CD14-positive monocyte (primary cell): ENCODE data around the gene GPS1. TPM values are rescaled to one million over a fixed set of nuclear protein-coding genes. Genes with fewer than 3 reads are reported as not detected.

Source experiments
- DNase-seq, 3 donors: peaks; one replicate each; pipeline ENCODE4 v3.0.0-alpha.2; 2011 to 2022
- H2AFZ ChIP-seq: 2 replicates; pipeline ENCODE4 v1.6.0; 2012; ENCODE audit warnings: mild to moderate bottlenecking, low read depth, low read length, inconsistent platforms; ENCODE audit not compliant: insufficient read depth, poor library complexity, severe bottlenecking
- H3K27ac ChIP-seq, 2 donors: 1 replicate in 1 of 2; 2 replicates in 1 of 2; pipeline ENCODE4 v1.5.1; 2012 to 2013; ENCODE audit warnings: low read length in 2 of 2, control low read depth in 1 of 2, inconsistent platforms in 1 of 2, low read depth in 1 of 2, mild to moderate bottlenecking in 1 of 2
- H3K27me3 ChIP-seq, 2 donors: one replicate each; pipeline versions ENCODE4 v1.6.0 to v1.6.1; 2011 to 2013; ENCODE audit warnings: low read length in 2 of 2; ENCODE audit not compliant: control insufficient read depth in 2 of 2, insufficient read depth in 2 of 2
- H3K36me3 ChIP-seq, 2 donors: replicated peaks in 1 of 2; 1 replicate in 1 of 2; 2 replicates in 1 of 2; pipeline versions ENCODE4 v1.5.1 to v1.6.1; 2012 to 2013; ENCODE audit warnings: low read length in 2 of 2, control low read depth in 1 of 2, inconsistent platforms in 1 of 2, mild to moderate bottlenecking in 1 of 2; ENCODE audit not compliant: insufficient read depth in 2 of 2, control insufficient read depth in 1 of 2
- H3K4me1 ChIP-seq, 2 donors: 1 replicate in 1 of 2; 2 replicates in 1 of 2; pipeline versions ENCODE4 v1.5.1 to v1.6.1; 2012 to 2013; ENCODE audit warnings: low read length in 2 of 2, control low read depth in 1 of 2, inconsistent platforms in 1 of 2, mild to moderate bottlenecking in 1 of 2, moderate library complexity in 1 of 2; ENCODE audit not compliant: insufficient read depth in 2 of 2, control insufficient read depth in 1 of 2
- H3K4me2 ChIP-seq: replicated peaks from 2 replicates; pipeline ENCODE3; 2012; ENCODE audit warnings: low read length, moderate library complexity, mild to moderate bottlenecking; ENCODE audit not compliant: poor library complexity, severe bottlenecking; ENCODE audit errors: extremely low read depth
- H3K4me3 ChIP-seq, 3 experiments: fragments of 200-600 bp in 1 of 3; sonication (generic) in 1 of 3; replicated peaks in 1 of 3; 1 replicate in 2 of 3; 2 replicates in 1 of 3; pipeline ENCODE4 v1.5.1; 2011 to 2013; ENCODE audit warnings: low read length in 3 of 3, mild to moderate bottlenecking in 3 of 3, control low read depth in 2 of 3, low read depth in 2 of 3, inconsistent platforms in 1 of 3, moderate library complexity in 1 of 3
- H3K79me2 ChIP-seq: 2 replicates; pipeline ENCODE4 v1.6.0; 2012; ENCODE audit warnings: mild to moderate bottlenecking, control low read depth, inconsistent platforms, low read length, moderate library complexity; ENCODE audit not compliant: insufficient read depth
- H3K9ac ChIP-seq: 2 replicates; pipeline ENCODE4 v1.6.0; 2017; ENCODE audit warnings: low read length, mild to moderate bottlenecking; ENCODE audit not compliant: insufficient read depth, poor library complexity, severe bottlenecking
- H3K9me3 ChIP-seq, 2 donors: replicated peaks in 1 of 2; 1 replicate in 1 of 2; 2 replicates in 1 of 2; pipeline versions ENCODE4 v1.5.1 to v1.6.1; 2012 to 2013; ENCODE audit warnings: low read length in 2 of 2, control low read depth in 1 of 2; ENCODE audit not compliant: control insufficient read depth in 1 of 2, insufficient read depth in 1 of 2
- H4K20me1 ChIP-seq: 2 replicates; pipeline ENCODE4 v1.6.0; 2012; ENCODE audit warnings: mild to moderate bottlenecking, low read length, control low read depth, moderate library complexity; ENCODE audit not compliant: insufficient read depth
- H3K27ac Mint-ChIP-seq, 7 donors: one replicate each; pipeline ENCODE4 v1.8.0; 2020; ENCODE audit warnings: mild to moderate bottlenecking in 7 of 7, mixed read lengths in 7 of 7, moderate library complexity in 6 of 7, inconsistent platforms in 2 of 7
- H3K27me3 Mint-ChIP-seq, 3 donors: one replicate each; pipeline ENCODE4 v1.8.0; 2021 to 2022; ENCODE audit warnings: low read depth in 3 of 3, mild to moderate bottlenecking in 3 of 3, mixed read lengths in 3 of 3, moderate library complexity in 3 of 3, inconsistent platforms in 1 of 3
- H3K36me3 Mint-ChIP-seq, 2 donors: one replicate each; pipeline ENCODE4 v1.8.0; 2020; ENCODE audit warnings: mixed read lengths in 2 of 2, inconsistent platforms in 1 of 2, mild to moderate bottlenecking in 1 of 2
- H3K4me1 Mint-ChIP-seq: one replicate; pipeline ENCODE4 v1.8.0; 2020; ENCODE audit warnings: mild to moderate bottlenecking, mixed read lengths
- H3K4me3 Mint-ChIP-seq, 2 donors: one replicate each; pipeline ENCODE4 v1.8.0; 2020; ENCODE audit warnings: mild to moderate bottlenecking in 2 of 2, mixed read lengths in 2 of 2, moderate library complexity in 1 of 2
- H3K9me3 Mint-ChIP-seq, 7 donors: one replicate each; pipeline ENCODE4 v1.8.0; 2020 to 2022; ENCODE audit warnings: mixed read lengths in 7 of 7, mild to moderate bottlenecking in 6 of 7, moderate library complexity in 6 of 7, inconsistent platforms in 2 of 7
- WGBS: methylation state at CpG from one replicate; pipeline ENCODE4 v1.1.5; 2013; ENCODE audit warnings: missing lambda C conversion rate; ENCODE audit not compliant: insufficient coverage; 5-methylcytosine and 5-hydroxymethylcytosine counted together
- intact Hi-C, 2 donors: fragments of 100-400 bp; cut with micrococcal nuclease; formaldehyde crosslinking; loops; one replicate each; pipeline versions ENCODE4 v1.15.0 to v1.15.1; 2023
- polyA plus RNA-seq, 3 donors: library from polyadenylated mRNA; depleted of rRNA in 1 of 3; unstranded in 2 of 3; stranded (reverse) in 1 of 3; fragments of 300-500 nt in 2 of 3; fragments of >200 nt in 1 of 3; fragmentation: Illumina TruSeq in 2 of 3; gene quantifications; 1 replicate in 2 of 3; 2 replicates in 1 of 3; pipeline ENCODE4 v1.2.3, GENCODE V29; 2012 to 2021
- TF ChIP-seq, protein P1 (sequence below): fragments of 200-600 bp; IDR thresholded peaks from one replicate; pipeline ENCODE4 v1.8.0; 2022; ENCODE audit warnings: antibody characterized with exemption, mild to moderate bottlenecking

The GPS1 gene
- polyA plus RNA-seq, 3 donors, result 101 to 130 (median 110) TPM

DNA sequence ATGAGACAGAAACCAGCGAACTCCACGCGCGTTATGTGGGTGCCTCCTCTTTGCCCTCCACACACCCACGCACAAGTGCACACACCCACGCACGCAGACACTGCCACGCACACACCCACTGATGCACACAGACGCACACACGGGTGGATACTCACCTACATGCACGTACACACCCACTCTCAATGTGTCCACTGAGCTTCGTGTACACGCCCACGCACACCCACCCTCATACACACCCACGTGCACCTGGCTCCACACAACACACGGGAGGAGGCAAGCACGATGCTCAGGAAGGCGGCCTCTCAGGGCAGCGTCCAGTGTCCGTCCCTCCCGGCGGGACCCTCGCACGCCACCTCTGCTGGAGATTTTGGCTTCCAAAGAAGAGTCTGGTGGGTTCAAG lies 4.3 kb upstream of the GPS1 start:
- Histone ChIP-seq H2AFZ (no peak overlapping the region), H3K4me1 (peaks cover 11 to 17% of the 10 kb centered on the region in 2 donors), H3K4me2 (no peak overlapping the region), H3K36me3 (peaks cover 20 to 28% of the 10 kb centered on the region in 2 donors), H4K20me1 (peaks cover 3% of the 10 kb centered on the region), H3K9me3 (no peaks in the 10 kb centered on the region), H3K79me2 (peaks cover 7% of the 10 kb centered on the region), H3K9ac (no peak overlapping the region), H3K4me3 (no peak overlapping the region), H3K27ac (no peak overlapping the region), H3K27me3 (no peaks in the 10 kb centered on the region)
- 97% methylated on average over 24 of the region's 24 CpGs for WGBS
- intact Hi-C loops, result no loop called here
- H3K4me1 Mint-ChIP-seq, result peaks cover 9% of the 10 kb centered on the region
- TF ChIP-seq, protein P1, sequence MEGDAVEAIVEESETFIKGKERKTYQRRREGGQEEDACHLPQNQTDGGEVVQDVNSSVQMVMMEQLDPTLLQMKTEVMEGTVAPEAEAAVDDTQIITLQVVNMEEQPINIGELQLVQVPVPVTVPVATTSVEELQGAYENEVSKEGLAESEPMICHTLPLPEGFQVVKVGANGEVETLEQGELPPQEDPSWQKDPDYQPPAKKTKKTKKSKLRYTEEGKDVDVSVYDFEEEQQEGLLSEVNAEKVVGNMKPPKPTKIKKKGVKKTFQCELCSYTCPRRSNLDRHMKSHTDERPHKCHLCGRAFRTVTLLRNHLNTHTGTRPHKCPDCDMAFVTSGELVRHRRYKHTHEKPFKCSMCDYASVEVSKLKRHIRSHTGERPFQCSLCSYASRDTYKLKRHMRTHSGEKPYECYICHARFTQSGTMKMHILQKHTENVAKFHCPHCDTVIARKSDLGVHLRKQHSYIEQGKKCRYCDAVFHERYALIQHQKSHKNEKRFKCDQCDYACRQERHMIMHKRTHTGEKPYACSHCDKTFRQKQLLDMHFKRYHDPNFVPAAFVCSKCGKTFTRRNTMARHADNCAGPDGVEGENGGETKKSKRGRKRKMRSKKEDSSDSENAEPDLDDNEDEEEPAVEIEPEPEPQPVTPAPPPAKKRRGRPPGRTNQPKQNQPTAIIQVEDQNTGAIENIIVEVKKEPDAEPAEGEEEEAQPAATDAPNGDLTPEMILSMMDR, result no peak
- no peak overlapping the region for H3K27ac Mint-ChIP-seq
- DNase-seq, result no peak
- no peaks in the 10 kb centered on the region for H3K9me3 Mint-ChIP-seq
- peaks cover 17 to 34% of the 10 kb centered on the region in 2 donors for H3K36me3 Mint-ChIP-seq
- H3K27me3 Mint-ChIP-seq, result peaks cover 0 to 1% (median under 1%) of the 10 kb centered on the region in 3 donors
- H3K4me3 Mint-ChIP-seq, result no peak overlapping the region

- H3K36me3 ChIP-seq, result peaks cover 20 to 28% of the 10 kb centered on the region in 2 donors
- intact Hi-C loops, result no loop called here
- H4K20me1 ChIP-seq, result peaks cover 9% of the 10 kb centered on the region
- Mint-ChIP-seq H3K9me3 (no peaks in the 10 kb centered on the region), H3K27me3 (no peaks in the 10 kb centered on the region), H3K4me3 (no peak overlapping the region), H3K4me1 (peaks cover 15% of the 10 kb centered on the region), H3K36me3 (peaks cover 17 to 34% of the 10 kb centered on the region in 2 donors), H3K27ac (peak overlapping the region in 1 of 7 donors; percentile 45)
- no peak overlapping the region for H3K4me2 ChIP-seq
- H3K79me2 ChIP-seq, result peaks cover 13% of the 10 kb centered on the region
- TF ChIP-seq, protein P1, result no peak
- no peaks in the 10 kb centered on the region for H3K27me3 ChIP-seq
- no peak overlapping the region for H3K4me3 ChIP-seq
- peaks cover 17 to 23% of the 10 kb centered on the region in 2 donors for H3K4me1 ChIP-seq
- H3K27ac ChIP-seq, result no peak overlapping the region
- no peak overlapping the region for H3K9ac ChIP-seq
- H3K9me3 ChIP-seq, result no peaks in the 10 kb centered on the region
- WGBS, result 98% methylated on average over 20 of the region's 25 CpGs
- no peak overlapping the region for H2AFZ ChIP-seq
- DNase-seq, result no peak
Observed at GRCh38 chr17:82047914-82048570, 3.7 kb upstream of the GPS1 start.
